ENCODE measurements around the gene PXYLP1. TPM values are rescaled to one million over a fixed set of nuclear protein-coding genes. Genes with fewer than 3 reads are reported as not detected.
"Not testable (repeated sequence)": the region's sequence is repeated elsewhere in the genome, so short reads cannot be mapped to it uniquely, and the experiment has no call there.

PXYLP1 gene, protein sequence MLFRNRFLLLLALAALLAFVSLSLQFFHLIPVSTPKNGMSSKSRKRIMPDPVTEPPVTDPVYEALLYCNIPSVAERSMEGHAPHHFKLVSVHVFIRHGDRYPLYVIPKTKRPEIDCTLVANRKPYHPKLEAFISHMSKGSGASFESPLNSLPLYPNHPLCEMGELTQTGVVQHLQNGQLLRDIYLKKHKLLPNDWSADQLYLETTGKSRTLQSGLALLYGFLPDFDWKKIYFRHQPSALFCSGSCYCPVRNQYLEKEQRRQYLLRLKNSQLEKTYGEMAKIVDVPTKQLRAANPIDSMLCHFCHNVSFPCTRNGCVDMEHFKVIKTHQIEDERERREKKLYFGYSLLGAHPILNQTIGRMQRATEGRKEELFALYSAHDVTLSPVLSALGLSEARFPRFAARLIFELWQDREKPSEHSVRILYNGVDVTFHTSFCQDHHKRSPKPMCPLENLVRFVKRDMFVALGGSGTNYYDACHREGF
- total RNA-seq = 1 to 10 TPM; 7.6 to 9.0 TPM

GRCh38 chr3:141231101-141231951 lies at the start of gene PXYLP1:
TSS of gene PXYLP1 (plus strand) at chr3:141231825. CDS start at chr3:141260176, 28,351 bp downstream.
- ChIA-PET CTCF (interaction anchor here (0.5 to 2.7 kb wide), 23 partner anchors 8 to 260 kb away, joined by 3 to 17 read pairs (median 4); no protein-coding TSS in a partner anchor), POLR2A (interaction anchor here (0.7 to 1.8 kb wide), 6 partner anchors 35 to 290 kb away, joined by 3 to 13 read pairs (median 6); partner anchors contain the start of gene SLC25A36)

- ChIA-PET CTCF (interaction anchor here (0.6 to 0.8 kb wide), 2 partner anchors 149 to 183 kb away, joined by 3 read pairs; no protein-coding TSS in a partner anchor), POLR2A (no interaction called here)
Measured at GRCh38 chr3:141183606-141184005, 48.0 kb upstream of the PXYLP1 start.

GRCh38 chr3:141184430-141184829 lies 47.2 kb upstream of the PXYLP1 start:
- CTCF ChIA-PET = no interaction called here

GRCh38 chr3:141191097-141191749 lies 40.4 kb upstream of the PXYLP1 start:
- POLR2A ChIA-PET = no interaction called here
- CTCF ChIA-PET = interaction anchor here (1.0 to 2.3 kb wide), 4 partner anchors 9 to 193 kb away, joined by 4 to 10 read pairs (median 6); no protein-coding TSS in a partner anchor

More at GRCh38 chr3:141184430-141184829, 47.2 kb upstream of the PXYLP1 start:
- POLR2A ChIA-PET = no interaction called here

GRCh38 chr3:141192345-141192744 lies 39.3 kb upstream of the PXYLP1 start:
- POLR2A ChIA-PET = no interaction called here
- CTCF ChIA-PET = interaction anchor here (0.8 to 2.3 kb wide), 10 partner anchors 10 to 297 kb away, joined by 3 to 10 read pairs (median 4); partner anchors contain the start of gene PXYLP1

DNA sequence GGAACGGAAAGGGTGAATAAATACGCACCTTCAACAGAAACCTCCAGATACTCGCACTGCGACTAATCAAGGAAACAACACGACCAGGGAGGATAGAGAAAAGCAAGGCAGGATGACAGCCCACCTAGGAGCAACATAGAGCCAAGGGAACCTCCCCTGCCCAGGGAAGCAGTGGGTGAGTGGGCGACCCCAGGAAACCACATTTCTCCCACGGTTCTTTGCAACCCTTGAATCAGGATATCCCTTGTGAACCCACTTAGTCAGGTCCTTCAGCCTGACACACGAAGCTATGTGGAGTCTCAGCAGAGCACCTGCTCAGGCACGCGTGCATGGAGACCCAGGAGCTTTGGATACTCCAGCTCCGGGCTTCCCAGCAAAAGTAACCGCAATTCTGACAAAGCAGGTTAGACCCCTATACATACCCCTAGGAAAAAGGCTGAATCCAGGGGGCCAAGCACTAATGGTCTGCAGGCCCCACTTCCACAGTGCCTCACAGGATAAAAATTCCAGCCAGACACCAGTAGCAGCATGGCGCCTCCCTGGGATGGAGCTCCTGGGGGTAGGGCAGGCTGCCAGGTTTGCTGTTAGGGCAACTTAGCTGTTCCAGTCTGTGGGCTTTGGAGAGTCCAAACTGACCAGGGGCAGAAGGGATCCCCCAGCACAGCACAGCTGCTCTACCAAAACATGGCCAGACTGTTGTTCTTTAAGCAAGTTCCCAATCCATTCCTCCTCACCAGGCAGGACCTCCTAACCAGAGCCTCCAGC lies 38.4 kb upstream of the PXYLP1 start:
- ChIA-PET CTCF (interaction anchor here (0.6 to 1.6 kb wide), 4 partner anchors 19 to 298 kb away, joined by 3 to 4 read pairs (median 4); partner anchors contain the start of gene PXYLP1), POLR2A (no interaction called here)

- CTCF ChIA-PET = interaction anchor here (0.9 kb wide), 1 partner anchor 24 kb away, joined by 3 read pairs; no protein-coding TSS in a partner anchor
- POLR2A ChIA-PET = no interaction called here
Measured at GRCh38 chr3:141201122-141201521, 30.5 kb upstream of the PXYLP1 start.

DNA sequence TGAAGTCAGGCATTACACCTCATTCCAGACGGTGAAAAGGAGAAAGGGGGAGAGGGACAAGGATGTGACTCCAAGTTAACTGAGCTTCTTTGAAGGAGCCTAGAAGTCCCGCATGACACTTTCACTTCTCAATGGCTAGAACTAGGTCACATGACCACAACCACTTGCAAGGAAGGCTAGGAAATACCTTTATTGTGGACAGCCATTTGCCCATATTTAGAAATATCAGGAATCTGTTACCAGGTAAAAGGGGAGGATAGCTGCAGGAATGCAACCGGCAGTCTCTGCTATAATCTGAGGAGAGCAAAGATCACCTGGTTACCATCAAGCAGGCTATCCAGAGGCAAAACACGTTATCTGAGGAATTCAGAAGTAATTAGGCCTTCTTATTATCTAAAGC lies 28.9 kb upstream of the PXYLP1 start:
- ChIA-PET POLR2A (no interaction called here), CTCF (no interaction called here)

DNA sequence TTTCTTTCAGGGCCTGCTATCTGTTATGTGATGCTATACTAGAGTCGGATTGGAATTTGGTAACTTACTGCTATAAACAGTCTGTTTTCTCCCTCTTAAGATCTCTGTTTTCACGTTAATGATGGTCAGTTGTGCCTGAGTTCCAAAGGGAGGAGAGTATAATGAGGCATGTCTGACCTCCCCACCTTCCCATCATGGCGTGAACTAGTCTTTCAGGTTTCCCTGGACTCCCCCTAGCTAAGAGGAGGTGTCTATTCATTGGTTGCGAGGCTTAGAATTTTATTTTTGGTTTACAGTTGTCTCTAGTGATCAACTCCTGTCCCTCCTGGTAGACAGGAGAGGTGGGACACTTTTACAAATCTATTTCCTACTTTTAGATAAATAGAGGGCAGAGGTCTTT lies 27.8 kb upstream of the PXYLP1 start:
- ChIA-PET CTCF (no interaction called here), POLR2A (no interaction called here)

GRCh38 chr3:141204343-141204742 lies 27.3 kb upstream of the PXYLP1 start:
- CTCF ChIA-PET = no interaction called here
- POLR2A ChIA-PET = no interaction called here

DNA sequence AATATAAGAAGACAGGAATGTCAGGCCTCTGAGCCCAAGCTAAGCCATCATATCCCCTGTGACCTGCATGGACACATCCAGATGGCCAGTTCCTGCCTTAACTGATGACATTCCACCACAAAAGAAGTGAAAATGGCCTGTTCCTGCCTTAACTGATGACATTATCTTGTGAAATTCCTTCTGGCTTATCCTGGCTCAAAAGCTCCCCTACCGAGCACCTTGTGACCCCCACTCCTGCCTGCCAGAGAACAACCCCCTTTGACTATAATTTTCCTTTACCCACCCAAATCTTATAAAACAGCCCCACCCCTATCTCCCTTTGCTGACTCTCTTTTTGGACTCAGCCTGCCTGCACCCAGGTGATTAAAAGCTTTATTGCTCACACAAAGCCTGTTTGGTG lies 20.3 kb upstream of the PXYLP1 start:
- POLR2A ChIA-PET, CTCF ChIA-PET: not testable (repeated sequence)

DNA sequence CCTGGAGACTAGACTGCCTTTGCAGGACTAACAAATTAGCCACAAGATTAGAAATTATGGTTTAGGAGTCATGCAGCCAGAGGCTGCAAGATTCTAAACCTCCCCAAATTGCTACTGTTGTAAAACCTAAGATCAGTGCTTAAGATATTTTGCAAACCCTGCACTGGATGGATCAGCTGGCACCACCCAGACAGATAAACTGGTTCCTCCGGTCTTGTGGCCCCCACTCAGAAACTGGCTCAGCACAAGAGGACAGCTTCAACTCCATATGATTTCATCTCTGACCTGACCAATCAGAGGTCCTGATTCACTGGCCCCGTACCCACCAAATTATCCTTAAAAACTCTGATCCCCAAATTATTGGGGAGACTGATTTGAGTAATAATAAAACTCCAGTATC lies 19.5 kb upstream of the PXYLP1 start:
- CTCF ChIA-PET = interaction anchor here (1.2 kb wide), 1 partner anchor 20 kb away, joined by 3 read pairs; no protein-coding TSS in a partner anchor
- POLR2A ChIA-PET = no interaction called here

GRCh38 chr3:141212555-141212954 lies 19.1 kb upstream of the PXYLP1 start:
- ChIA-PET CTCF (interaction anchor here (1.2 kb wide), 1 partner anchor 20 kb away, joined by 3 read pairs; no protein-coding TSS in a partner anchor), POLR2A (no interaction called here)

DNA sequence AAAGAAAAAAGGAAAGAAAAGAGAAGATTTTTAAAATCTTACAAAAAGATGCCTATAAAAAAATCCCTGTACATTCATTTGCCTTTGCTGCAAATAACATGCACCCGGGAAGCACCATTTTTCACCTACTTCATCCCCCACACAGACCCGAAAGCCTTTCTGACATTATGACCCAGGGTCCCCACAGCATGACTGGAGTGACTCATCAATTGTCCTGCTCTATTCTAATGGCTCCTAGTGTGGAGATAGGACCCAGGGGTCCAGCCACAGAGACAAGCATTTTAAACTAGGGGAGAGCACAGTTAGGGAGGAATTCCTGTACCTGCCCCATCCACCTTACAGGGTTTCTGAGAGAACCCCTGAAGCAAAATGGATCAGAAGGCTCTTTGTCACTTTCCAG lies 14.7 kb upstream of the PXYLP1 start:
- POLR2A ChIA-PET = no interaction called here
- CTCF ChIA-PET = no interaction called here

DNA sequence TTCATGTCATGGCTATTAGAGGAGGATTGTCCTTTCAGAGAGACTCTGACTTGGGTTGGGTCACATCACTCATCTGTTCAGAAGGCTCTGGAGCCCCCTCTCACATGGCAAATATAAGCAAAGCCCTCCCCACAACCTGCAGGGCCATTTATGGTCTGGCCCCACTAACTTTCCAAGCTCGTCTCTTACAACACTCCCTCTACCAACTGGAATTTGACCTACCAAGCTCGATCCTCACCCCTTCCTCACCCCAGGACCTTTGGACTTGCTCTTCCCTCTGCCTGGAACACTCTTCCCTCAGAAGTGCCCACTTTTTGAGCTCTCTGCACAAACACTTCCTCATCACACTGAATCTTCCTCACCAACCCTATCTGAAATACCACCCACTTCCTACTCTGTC lies 14.2 kb upstream of the PXYLP1 start:
- CTCF ChIA-PET = no interaction called here

GRCh38 chr3:141218162-141218835 lies 13.3 kb upstream of the PXYLP1 start:
- CTCF ChIA-PET = no interaction called here
- POLR2A ChIA-PET = no interaction called here

More for the DNA sequence above, 14.2 kb upstream of the PXYLP1 start:
- POLR2A ChIA-PET = no interaction called here

DNA sequence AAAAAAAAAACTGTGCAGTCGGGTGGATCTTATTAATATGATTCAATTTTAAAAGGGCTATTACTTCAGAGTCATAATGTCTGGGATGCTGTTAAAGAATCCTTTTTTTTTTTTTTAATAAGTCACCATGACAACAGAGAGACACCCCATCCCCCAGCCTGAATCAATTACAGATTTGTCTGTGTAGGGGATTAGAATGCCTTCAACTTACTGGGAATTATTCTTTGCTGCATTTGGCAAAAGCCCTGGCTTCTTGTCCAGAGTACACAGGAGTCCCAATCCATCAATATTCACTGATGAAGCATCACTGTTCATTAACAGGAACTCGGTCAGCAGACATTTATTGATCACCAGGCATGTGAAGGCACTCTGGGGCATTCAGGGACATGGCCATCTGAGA lies 12.7 kb upstream of the PXYLP1 start:
- CTCF ChIA-PET = no interaction called here
- POLR2A ChIA-PET = no interaction called here

GRCh38 chr3:141223673-141224166 lies 7.9 kb upstream of the PXYLP1 start:
- POLR2A ChIA-PET = no interaction called here
- CTCF ChIA-PET = no interaction called here

Data from activated CD8-positive, alpha-beta memory T cell treated with anti-CD3 and anti-CD28 coated beads for 36 hours (primary cell).